ENCODE data around the gene PPP1R12C.

- TF ChIP-seq CTCF (IDR thresholded peaks at IDR 0.05) (no peak), POLR2A (IDR thresholded peaks at IDR 0.05) (no peak)
Observed at GRCh38 chr19:55112246-55112776, 5.1 kb downstream of the PPP1R12C start.

All from right lobe of liver (tissue), 4 donors.